ENCODE measurements around the gene ABL1. TPM values are rescaled to one million over a fixed set of nuclear protein-coding genes. Genes with fewer than 3 reads are reported as not detected.
A peak's percentile ranks its signal among the peaks of the same experiment; 100 is the strongest.

ABL1 gene
- total and polyA plus RNA-seq, 2 of the 13 experiments (the other 11 are each of a cell fraction or from before 2014, with no cell fraction given) = 10.8 to 20.4 TPM

GRCh38 chr9:130872912-130873503, 38.0 kb downstream of the ABL1 start (continued):
- TF ChIP-seq SOX13 (IDR thresholded peaks at IDR 0.05) (no peak), SOX13 (CRISPR knock-in tag; conservative IDR thresholded peaks at IDR 0.05 in 1 of 2, IDR thresholded peaks at IDR 0.05 in 1 of 2) (peak in 1 of 2 experiments; percentile 28; a peak in 1 of 4 replicates), MED1 (CRISPR knock-in tag; IDR thresholded peaks at IDR 0.05) (peak; percentile 34), ZFX (CRISPR knock-in tag; IDR thresholded peaks at IDR 0.05; ENCODE audit: low read depth) (peak; percentile 62), NCOA2 (CRISPR knock-in tag; IDR thresholded peaks at IDR 0.05) (no peak), ZNF629 (CRISPR knock-in tag; conservative IDR thresholded peaks at IDR 0.05) (0 out of 2 replicates have a peak, but pooled peaks have one; percentile 26), ZNF276 (CRISPR knock-in tag; IDR thresholded peaks at IDR 0.05; ENCODE audit: low read depth) (no peak), NCOR1 (IDR thresholded peaks at IDR 0.05; ENCODE audit: borderline replicate concordance, low read length) (0 out of 2 replicates have a peak, but pooled peaks have one; percentile 24), CEBPG (CRISPR knock-in tag; IDR thresholded peaks at IDR 0.05) (0 out of 2 replicates have a peak, but pooled peaks have one; percentile 12), MTA1 (CRISPR knock-in tag; IDR thresholded peaks at IDR 0.05; ENCODE audit: borderline replicate concordance) (peak; percentile 41; the same call in 1 of the 2 replicates), MAFK (conservative IDR thresholded peaks at IDR 0.05 in 1 of 2, IDR thresholded peaks at IDR 0.05 in 1 of 2; ENCODE audit: low read length in 2 of 2) (peak in 1 of 2 experiments; percentile 90; a peak in 2 of 4 replicates), ZNF546 (CRISPR knock-in tag; conservative IDR thresholded peaks at IDR 0.05) (no peak), SALL1 (CRISPR knock-in tag; IDR thresholded peaks at IDR 0.05) (peak; percentile 80), MAX (IDR thresholded peaks at IDR 0.05) (0 out of 2 replicates have a peak, but pooled peaks have one; percentile 25), ZNF782 (CRISPR knock-in tag; IDR thresholded peaks at IDR 0.05; ENCODE audit: borderline replicate concordance) (no peak), FOXA3 (CRISPR knock-in tag; IDR thresholded peaks at IDR 0.05) (peak; percentile 37; the same call in 1 of the 2 replicates), SUZ12 (IDR thresholded peaks at IDR 0.05; ENCODE audit: low read depth, low read length) (no peak), EEA1 (CRISPR knock-in tag; IDR thresholded peaks at IDR 0.05; ENCODE audit: borderline replicate concordance) (no peak), RXRB (CRISPR knock-in tag; IDR thresholded peaks at IDR 0.05; ENCODE audit: borderline replicate concordance) (0 out of 2 replicates have a peak, but pooled peaks have one; percentile 18), ZNF136 (CRISPR knock-in tag; IDR thresholded peaks at IDR 0.05; ENCODE audit: low read depth) (no peak), MYPOP (CRISPR knock-in tag; IDR thresholded peaks at IDR 0.05) (0 out of 2 replicates have a peak, but pooled peaks have one; percentile 25), ZNF12 (CRISPR knock-in tag; IDR thresholded peaks at IDR 0.05) (no peak), SOX5 (CRISPR knock-in tag; IDR thresholded peaks at IDR 0.05; ENCODE audit: borderline replicate concordance) (peak; percentile 43; the same call in 1 of the 2 replicates), REPIN1 (CRISPR knock-in tag; IDR thresholded peaks at IDR 0.05; ENCODE audit: borderline replicate concordance, low read depth) (peak; percentile 29; the same call in 1 of the 2 replicates), TRAFD1 (CRISPR knock-in tag; IDR thresholded peaks at IDR 0.05; ENCODE audit: borderline replicate concordance) (no peak), KDM1A (CRISPR knock-in tag; IDR thresholded peaks at IDR 0.05) (no peak), SAP130 (CRISPR knock-in tag; IDR thresholded peaks at IDR 0.05; ENCODE audit: low read depth) (peak; percentile 22; the same call in 1 of the 2 replicates)

Measured in HepG2 (cell line).